ENCODE data around the gene ABCF2. TPM values are rescaled to one million over a fixed set of nuclear protein-coding genes. Genes with fewer than 3 reads are reported as not detected.
A peak's percentile ranks its signal among the peaks of the same experiment; 100 is the strongest.

The ABCF2 gene
- total and polyA plus RNA-seq, 8 donors, result 20.3 to 40.6 (median 25.8) TPM

- Histone ChIP-seq H3K9me3 (no peaks in the 10 kb centered on the region), H3K27me3 (peaks cover 0 to 59% of the 10 kb centered on the region in 2 donors), H3K27ac (no peak overlapping the region), H3K4me1 (peaks cover 10 to 31% of the 10 kb centered on the region in 2 donors), H3K36me3 (no peaks in the 10 kb centered on the region), H3K4me3 (no peak overlapping the region)
- intact Hi-C loops (cut with DNase I), result no loop called here
- peak in 1 of 4 donors; percentile 66 for DNase-seq
- TF ChIP-seq, protein P1, sequence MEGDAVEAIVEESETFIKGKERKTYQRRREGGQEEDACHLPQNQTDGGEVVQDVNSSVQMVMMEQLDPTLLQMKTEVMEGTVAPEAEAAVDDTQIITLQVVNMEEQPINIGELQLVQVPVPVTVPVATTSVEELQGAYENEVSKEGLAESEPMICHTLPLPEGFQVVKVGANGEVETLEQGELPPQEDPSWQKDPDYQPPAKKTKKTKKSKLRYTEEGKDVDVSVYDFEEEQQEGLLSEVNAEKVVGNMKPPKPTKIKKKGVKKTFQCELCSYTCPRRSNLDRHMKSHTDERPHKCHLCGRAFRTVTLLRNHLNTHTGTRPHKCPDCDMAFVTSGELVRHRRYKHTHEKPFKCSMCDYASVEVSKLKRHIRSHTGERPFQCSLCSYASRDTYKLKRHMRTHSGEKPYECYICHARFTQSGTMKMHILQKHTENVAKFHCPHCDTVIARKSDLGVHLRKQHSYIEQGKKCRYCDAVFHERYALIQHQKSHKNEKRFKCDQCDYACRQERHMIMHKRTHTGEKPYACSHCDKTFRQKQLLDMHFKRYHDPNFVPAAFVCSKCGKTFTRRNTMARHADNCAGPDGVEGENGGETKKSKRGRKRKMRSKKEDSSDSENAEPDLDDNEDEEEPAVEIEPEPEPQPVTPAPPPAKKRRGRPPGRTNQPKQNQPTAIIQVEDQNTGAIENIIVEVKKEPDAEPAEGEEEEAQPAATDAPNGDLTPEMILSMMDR (IDR thresholded peaks at IDR 0.05), result no peak
- no peak for ATAC-seq
Observed at GRCh38 chr7:151254316-151254715, 27.3 kb upstream of the ABCF2 start.

DNA sequence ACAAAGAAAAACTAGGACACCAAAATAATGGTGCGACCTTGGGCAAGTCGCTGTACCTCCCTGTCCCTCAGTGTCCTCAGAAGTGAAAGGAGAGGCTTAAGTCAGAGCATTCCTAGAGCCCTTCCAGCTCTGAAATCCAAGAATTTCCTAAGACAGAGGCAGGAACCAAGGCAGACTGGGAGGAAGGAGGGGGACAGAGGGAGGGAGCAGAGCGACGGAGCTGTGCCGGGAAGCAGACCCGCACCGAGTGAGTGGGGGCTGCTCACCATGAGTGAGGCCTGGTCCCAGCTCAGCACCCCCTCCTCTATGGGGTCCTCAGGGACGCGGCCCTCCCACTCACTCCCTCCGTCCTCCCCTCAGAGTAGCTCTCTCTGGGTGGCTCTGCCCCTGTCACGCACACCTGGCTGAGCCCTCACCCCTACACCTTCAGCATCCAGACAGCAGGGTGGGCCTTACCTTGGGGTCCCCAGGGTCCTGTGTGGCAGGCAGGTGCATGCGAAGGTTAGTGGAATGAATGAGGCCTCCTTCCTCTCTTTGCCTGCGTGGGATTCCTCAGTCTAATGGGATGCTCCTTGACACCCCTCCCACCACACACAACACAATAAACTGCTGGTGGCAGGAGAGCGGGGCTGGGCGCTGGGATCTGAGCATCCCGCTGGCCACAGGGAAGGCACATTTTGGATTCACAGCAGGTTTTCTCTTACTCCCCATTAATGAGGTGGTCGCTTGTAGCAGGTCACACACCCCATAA, 26.1 kb upstream of the ABCF2 start:
- TF ChIP-seq, protein P1 (IDR thresholded peaks at IDR 0.05), result no peak
- Histone ChIP-seq H3K36me3 (no peaks in the 10 kb centered on the region), H3K4me1 (peaks cover 10 to 43% of the 10 kb centered on the region in 2 donors), H3K27ac (peak overlapping the region in 1 of 2 donors; percentile 90), H3K4me3 (no peak overlapping the region), H3K27me3 (peaks cover 0 to 71% of the 10 kb centered on the region in 2 donors), H3K9me3 (no peaks in the 10 kb centered on the region)
- intact Hi-C loops (cut with DNase I), result no loop called here
- DNase-seq (peak in 1 of 4 donors; percentile 34), ATAC-seq (no peak)

DNA sequence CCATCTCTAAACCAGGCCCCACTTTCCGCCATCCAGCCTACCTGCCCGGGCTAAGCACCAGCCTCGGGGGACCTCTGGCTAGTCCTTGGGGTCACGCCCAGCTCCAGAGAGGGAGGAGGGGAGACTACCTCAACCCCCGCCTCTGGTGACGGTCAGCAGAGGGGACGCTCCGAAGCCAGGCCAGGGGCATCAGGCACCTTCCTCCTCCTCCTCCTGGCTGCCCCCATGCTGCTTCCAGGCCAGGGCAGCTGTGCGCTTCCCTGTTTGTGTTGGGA, 25.5 kb upstream of the ABCF2 start:
- peaks cover 0 to 77% of the 10 kb centered on the region in 2 donors for H3K27me3 ChIP-seq
- H3K27ac ChIP-seq, result peak overlapping the region in 1 of 2 donors; percentile 90
- DNase-seq, result peak in 1 of 4 donors; percentile 72
- no peaks in the 10 kb centered on the region for H3K9me3 ChIP-seq
- ATAC-seq, result no peak
- intact Hi-C loops (cut with DNase I), result no loop called here
- TF ChIP-seq, protein P1 (IDR thresholded peaks at IDR 0.05), result no peak
- peak overlapping the region; percentile 46 to 53 for H3K4me3 ChIP-seq
- no peaks in the 10 kb centered on the region for H3K36me3 ChIP-seq
- peaks cover 10 to 49% of the 10 kb centered on the region in 2 donors for H3K4me1 ChIP-seq

GRCh38 chr7:151251689-151252560, 24.9 kb upstream of the ABCF2 start:
- no peaks in the 10 kb centered on the region for H3K9me3 ChIP-seq
- intact Hi-C loops (cut with DNase I), result no loop called here
- ATAC-seq (peak; percentile 62), DNase-seq (peak; percentile 67 to 88 (median 84))
- peaks cover 10 to 55% of the 10 kb centered on the region in 2 donors for H3K4me1 ChIP-seq
- H3K27ac ChIP-seq, result peak overlapping the region; percentile 61 to 90
- H3K27me3 ChIP-seq, result peaks cover 0 to 83% of the 10 kb centered on the region in 2 donors
- peak overlapping the region; percentile 46 to 53 for H3K4me3 ChIP-seq
- no peaks in the 10 kb centered on the region for H3K36me3 ChIP-seq
- TF ChIP-seq, protein P1 (IDR thresholded peaks at IDR 0.05), result no peak

- Histone ChIP-seq H3K27ac (peak overlapping the region; percentile 58 to 59), H3K4me3 (peak overlapping the region; percentile 38 to 46), H3K4me1 (peaks cover 10 to 61% of the 10 kb centered on the region in 2 donors), H3K27me3 (peaks cover 0 to 89% of the 10 kb centered on the region in 2 donors), H3K9me3 (no peaks in the 10 kb centered on the region), H3K36me3 (no peaks in the 10 kb centered on the region)
- DNase-seq (peak in 1 of 4 donors; percentile 50), ATAC-seq (no peak)
- intact Hi-C loops (cut with DNase I), result no loop called here
- TF ChIP-seq, protein P1 (IDR thresholded peaks at IDR 0.05), result no peak
Observed at GRCh38 chr7:151251328-151251688, 24.3 kb upstream of the ABCF2 start.
